Metanephros (tissue), 1 donor: ENCODE measurements around the gene OR5AS1. TPM values are rescaled to one million over a fixed set of nuclear protein-coding genes. Genes with fewer than 3 reads are reported as not detected.

ENCODE experiments used
- total RNA-seq: library from RNA; depleted of rRNA; stranded (reverse); fragments of >200 nt; gene quantifications from one replicate; pipeline ENCODE4 v1.2.3, GENCODE V29; 2014

OR5AS1 gene
- total RNA-seq: not detected

DNA sequence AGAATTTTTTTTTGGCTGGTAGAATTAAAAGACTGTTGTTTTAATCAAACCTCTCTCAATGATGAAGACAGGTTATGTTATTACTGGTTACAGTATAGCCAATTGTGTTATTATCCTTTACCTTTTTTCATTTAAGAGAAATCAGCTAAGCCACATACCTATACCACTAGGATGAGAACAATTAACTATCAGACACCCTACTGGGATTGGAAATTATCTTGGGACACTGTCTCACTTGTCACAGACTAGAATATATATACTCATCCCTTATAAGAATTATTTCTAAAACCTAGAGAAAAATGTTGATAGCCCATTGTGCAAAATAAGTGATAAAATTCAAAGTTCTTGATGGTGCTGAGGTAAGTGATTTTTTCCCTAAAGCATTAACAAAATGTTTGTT is at the start of gene OR5AS1:
TSS of gene OR5AS1 (plus strand) at position 301 of the 400 bp plus-strand sequence. CDS start 2,765 bp downstream, outside the sequence.

GRCh38 chr11:55994525-55994924 is 32.9 kb upstream of the OR5AS1 start, which contains the start of gene OR5F1:
TSS of gene OR5F1 (minus strand) at chr11:55994625. CDS start at chr11:55994625, 0 bp downstream.

Other genes with a start within 250 kb of the OR5AS1 start
- gene OR5D14, start 232.1 kb upstream of the OR5AS1 start, total RNA-seq: not detected
- gene OR5L1, start 216.3 kb upstream of the OR5AS1 start, total RNA-seq: not detected
- gene OR5D18, start 208.0 kb upstream of the OR5AS1 start, total RNA-seq: not detected
- not detected for gene OR5L2, start 200.4 kb upstream of the OR5AS1 start, total RNA-seq
- not detected for gene OR5D16, start 188.9 kb upstream of the OR5AS1 start, total RNA-seq
- gene TRIM51, start 144.4 kb upstream of the OR5AS1 start, total RNA-seq: not detected
- not detected for gene OR5W2, start 113.1 kb upstream of the OR5AS1 start, total RNA-seq
- not detected for gene OR5I1, start 91.3 kb upstream of the OR5AS1 start, total RNA-seq
- not detected for gene OR10AG1, start 57.7 kb upstream of the OR5AS1 start, total RNA-seq
- gene OR5F1, start 33.0 kb upstream of the OR5AS1 start, total RNA-seq: not detected
- gene OR8I2, start 65.7 kb downstream of the OR5AS1 start, total RNA-seq: not detected
- not detected for gene OR8H2, start 76.0 kb downstream of the OR5AS1 start, total RNA-seq
- gene OR8H3, start 94.7 kb downstream of the OR5AS1 start, total RNA-seq: not detected
- not detected for gene OR8J3, start 112.5 kb downstream of the OR5AS1 start, total RNA-seq
- not detected for gene OR8K5, start 132.7 kb downstream of the OR5AS1 start, total RNA-seq
- gene OR5J2, start 149.0 kb downstream of the OR5AS1 start, total RNA-seq: not detected
- gene OR5T2, start 206.6 kb downstream of the OR5AS1 start, total RNA-seq: not detected
- gene OR5T3, start 224.6 kb downstream of the OR5AS1 start, total RNA-seq: not detected
- not detected for gene OR5T1, start 246.5 kb downstream of the OR5AS1 start, total RNA-seq